GM18868 (cell line): ENCODE results near the gene AGBL1.
"Not testable (repeated sequence)": the region's sequence is repeated elsewhere in the genome, so short reads cannot be mapped to it uniquely, and the experiment has no call there.

ENCODE experiments used
- ATAC-seq: cut with Tn5 transposase; IDR thresholded peaks from one replicate; pipeline ENCODE4 v1.9.1; 2021; ENCODE audit warnings: mild to moderate bottlenecking, moderate library complexity; ENCODE audit not compliant: unreplicated experiment

Gene AGBL1

GRCh38 chr15:87032295-87032694 is 952.6 kb downstream of the AGBL1 start:
- ATAC-seq, result no peak

GRCh38 chr15:87033056-87033455 is 953.4 kb downstream of the AGBL1 start:
- no peak for ATAC-seq

GRCh38 chr15:87034886-87035285 is 955.2 kb downstream of the AGBL1 start:
- no peak for ATAC-seq

- no peak for ATAC-seq
These were observed 958.7 kb downstream of the AGBL1 start for GRCh38 chr15:87038404-87038803.

- not testable (repeated sequence) for ATAC-seq
These were observed 962.9 kb downstream of the AGBL1 start for GRCh38 chr15:87042619-87043018.

- no peak for ATAC-seq
These were observed 966.1 kb downstream of the AGBL1 start for GRCh38 chr15:87045746-87046145.

GRCh38 chr15:87047203-87047965 is 967.7 kb downstream of the AGBL1 start:
- ATAC-seq, result no peak
